PC-9 (cell line): ENCODE measurements around the gene NINL. TPM values are rescaled to one million over a fixed set of nuclear protein-coding genes. Genes with fewer than 3 reads are reported as not detected.

Source experiments
- BruUV-seq: library from RNA; stranded (reverse); fragments of 400-500 nt; replicated peaks from 2 replicates; lab custom pipeline; 2021; lab: Mats Ljungman, UMichigan
- CTCF ChIA-PET: fragments of 300-600 bp; sonication (Branson Sonifier 250); formaldehyde crosslinking; loops from one replicate; lab custom pipeline; 2022; ENCODE audit warnings: antibody characterized with exemption; lab: Charles Lee
- POLR2A ChIA-PET: fragments of 300-600 bp; sonication (Branson Sonifier 250); formaldehyde crosslinking; loops from one replicate; lab custom pipeline; 2022; ENCODE audit warnings: antibody characterized with exemption; ENCODE audit not compliant: unreplicated experiment; lab: Charles Lee
- DNase-seq, 2 experiments: peaks; one replicate each; pipeline versions ENCODE4 v3.0.0 to v3.0.0-alpha.2; 2015 to 2022; ENCODE audit warnings: mixed read lengths in 1 of 2
- H2AFZ ChIP-seq: fragments of 200-600 bp; sonication (generic); 2 replicates; pipeline ENCODE4 v1.8.1; 2017; ENCODE audit warnings: antibody characterized with exemption
- H3F3A ChIP-seq: fragments of 200-600 bp; sonication (generic); 2 replicates; pipeline ENCODE4 v1.8.1; 2017; ENCODE audit warnings: antibody characterized with exemption, mild to moderate bottlenecking, low read depth; ENCODE audit not compliant: insufficient read depth
- H3K27ac ChIP-seq: fragments of 200-600 bp; sonication (generic); 2 replicates; pipeline ENCODE4 v1.6.1; 2016; ENCODE audit warnings: mixed run types
- H3K27me3 ChIP-seq: fragments of 200-600 bp; sonication (generic); 2 replicates; pipeline ENCODE4 v1.6.1; 2016; ENCODE audit warnings: low read depth, mixed run types; ENCODE audit not compliant: insufficient read depth
- H3K36me3 ChIP-seq: fragments of 200-600 bp; sonication (generic); 2 replicates; pipeline ENCODE4 v1.6.1; 2016; ENCODE audit warnings: low read depth, mixed run types
- H3K4me1 ChIP-seq: fragments of 200-600 bp; sonication (generic); replicated peaks from 2 replicates; pipeline ENCODE4 v1.6.1; 2016; ENCODE audit warnings: mixed run types; ENCODE audit not compliant: insufficient read depth
- H3K4me2 ChIP-seq: fragments of 200-600 bp; sonication (generic); 2 replicates; pipeline ENCODE4 v1.6.1; 2017; ENCODE audit warnings: mixed run types
- H3K4me3 ChIP-seq: fragments of 200-600 bp; sonication (generic); 2 replicates; pipeline ENCODE4 v1.6.1; 2016; ENCODE audit warnings: mixed run types
- H3K79me2 ChIP-seq: fragments of 200-600 bp; sonication (generic); 2 replicates; pipeline ENCODE4 v1.6.1; 2017; ENCODE audit warnings: low read depth, mixed run types
- H3K9me2 ChIP-seq: fragments of 200-600 bp; sonication (generic); 2 replicates; pipeline ENCODE4 v1.8.1; 2017; ENCODE audit warnings: mild to moderate bottlenecking; ENCODE audit not compliant: insufficient read depth
- H3K9me3 ChIP-seq: fragments of 200-600 bp; sonication (generic); 2 replicates; pipeline ENCODE4 v1.8.1; 2016; ENCODE audit warnings: low read depth; ENCODE audit not compliant: insufficient read depth
- H4K20me1 ChIP-seq: fragments of 200-600 bp; sonication (generic); 2 replicates; pipeline ENCODE4 v1.8.1; 2017; ENCODE audit not compliant: insufficient read depth
- CTCF ChIP-seq: fragments of 200-600 bp; sonication (generic); conservative IDR thresholded peaks from 2 replicates; pipeline ENCODE4 v1.6.1; 2017; ENCODE audit warnings: mixed run types, antibody characterized with exemption, mild to moderate bottlenecking, moderate library complexity
- EZH2 ChIP-seq: fragments of 200-600 bp; sonication (generic); IDR thresholded peaks from 2 replicates; pipeline ENCODE4 v1.8.0; 2017; ENCODE audit warnings: antibody characterized with exemption, low read depth
- intact Hi-C: fragments of 100-400 bp; cut with micrococcal nuclease; formaldehyde crosslinking; loops from one replicate; pipeline ENCODE4 v1.10.0; 2022; ENCODE audit not compliant: unreplicated experiment
- total RNA-seq: library from RNA; stranded (reverse); gene quantifications from 2 replicates; pipeline ENCODE4 v1.2.3, GENCODE V29; 2021

NINL gene
- total RNA-seq, 1 experiment from 2014 or later: 19.6 TPM

GRCh38 chr20:25543068-25543467, 42.3 kb downstream of the NINL start:
- no peak overlapping the region for H2AFZ ChIP-seq
- H3K27ac ChIP-seq: no peak overlapping the region
- no peak overlapping the region for H3K4me2 ChIP-seq
- H3K4me3 ChIP-seq: no peak overlapping the region
- ChIA-PET CTCF (interaction anchor here (0.7 kb wide), 1 partner anchor 152 kb away, joined by 3 read pairs; no protein-coding TSS in a partner anchor), POLR2A (interaction anchor here (0.5 kb wide), 1 partner anchor 10 kb away, joined by 3 read pairs; no protein-coding TSS in a partner anchor)
- no peaks in the 10 kb centered on the region; the same call in 1 of the 2 replicates for H4K20me1 ChIP-seq
- no peaks in the 10 kb centered on the region for H3K27me3 ChIP-seq
- DNase-seq: no peak
- no peaks in the 10 kb centered on the region for H3K9me2 ChIP-seq
- peaks cover 18% of the 10 kb centered on the region for H3K4me1 ChIP-seq
- intact Hi-C loops: loop anchor here (10.0 kb wide), 1 partner anchor 58 kb away; no protein-coding TSS in a partner anchor
- H3K36me3 ChIP-seq: no peaks in the 10 kb centered on the region
- no peaks in the 10 kb centered on the region for H3K9me3 ChIP-seq
- BruUV-seq: no TSS peak
- H3F3A ChIP-seq: no peaks in the 10 kb centered on the region
- TF ChIP-seq EZH2 (no peak), CTCF (no peak)
- H3K79me2 ChIP-seq: no peaks in the 10 kb centered on the region

GRCh38 chr20:25541676-25542075, 43.7 kb downstream of the NINL start:
- DNase-seq: no peak
- Histone ChIP-seq H2AFZ (no peak overlapping the region), H3F3A (no peaks in the 10 kb centered on the region), H3K27me3 (no peaks in the 10 kb centered on the region), H3K9me3 (no peaks in the 10 kb centered on the region), H3K4me1 (peaks cover 12% of the 10 kb centered on the region), H3K4me2 (no peak overlapping the region), H3K36me3 (no peaks in the 10 kb centered on the region), H3K27ac (no peak overlapping the region), H3K4me3 (no peak overlapping the region), H3K79me2 (no peaks in the 10 kb centered on the region), H3K9me2 (no peaks in the 10 kb centered on the region), H4K20me1 (no peaks in the 10 kb centered on the region; the same call in 1 of the 2 replicates)
- ChIA-PET POLR2A (no interaction called here), CTCF (no interaction called here)
- TF ChIP-seq EZH2 (no peak), CTCF (no peak)
- intact Hi-C loops: loop anchor here (10.0 kb wide), 1 partner anchor 57 kb away; no protein-coding TSS in a partner anchor
- BruUV-seq: no TSS peak

GRCh38 chr20:25539742-25540672, 45.3 kb downstream of the NINL start:
- no peaks in the 10 kb centered on the region for H3K79me2 ChIP-seq
- no peak overlapping the region for H3K27ac ChIP-seq
- H4K20me1 ChIP-seq: no peaks in the 10 kb centered on the region; the same call in 1 of the 2 replicates
- no peak overlapping the region for H3K4me3 ChIP-seq
- H3K9me3 ChIP-seq: no peaks in the 10 kb centered on the region
- ChIA-PET POLR2A (interaction anchor here (0.6 kb wide), 1 partner anchor 19 kb away, joined by 4 read pairs; no protein-coding TSS in a partner anchor), CTCF (interaction anchor here (0.6 to 0.7 kb wide), 2 partner anchors 316 to 338 kb away, joined by 3 to 5 read pairs; no protein-coding TSS in a partner anchor)
- no peaks in the 10 kb centered on the region for H3K27me3 ChIP-seq
- no TSS peak for BruUV-seq
- peaks cover 3% of the 10 kb centered on the region; the same call in 1 of the 2 replicates for H3K4me1 ChIP-seq
- intact Hi-C loops: loop anchor here (10.0 kb wide), 1 partner anchor 55 kb away; no protein-coding TSS in a partner anchor
- no peak for DNase-seq
- TF ChIP-seq CTCF: peak; percentile 37; the same call in 1 of the 2 replicates
- TF ChIP-seq EZH2: no peak
- H3K36me3 ChIP-seq: no peaks in the 10 kb centered on the region
- H3K4me2 ChIP-seq: no peak overlapping the region
- H3K9me2 ChIP-seq: no peaks in the 10 kb centered on the region
- no peak overlapping the region for H2AFZ ChIP-seq
- H3F3A ChIP-seq: no peaks in the 10 kb centered on the region
